ENCODE data around the gene LZTS2.

LZTS2 gene

DNA sequence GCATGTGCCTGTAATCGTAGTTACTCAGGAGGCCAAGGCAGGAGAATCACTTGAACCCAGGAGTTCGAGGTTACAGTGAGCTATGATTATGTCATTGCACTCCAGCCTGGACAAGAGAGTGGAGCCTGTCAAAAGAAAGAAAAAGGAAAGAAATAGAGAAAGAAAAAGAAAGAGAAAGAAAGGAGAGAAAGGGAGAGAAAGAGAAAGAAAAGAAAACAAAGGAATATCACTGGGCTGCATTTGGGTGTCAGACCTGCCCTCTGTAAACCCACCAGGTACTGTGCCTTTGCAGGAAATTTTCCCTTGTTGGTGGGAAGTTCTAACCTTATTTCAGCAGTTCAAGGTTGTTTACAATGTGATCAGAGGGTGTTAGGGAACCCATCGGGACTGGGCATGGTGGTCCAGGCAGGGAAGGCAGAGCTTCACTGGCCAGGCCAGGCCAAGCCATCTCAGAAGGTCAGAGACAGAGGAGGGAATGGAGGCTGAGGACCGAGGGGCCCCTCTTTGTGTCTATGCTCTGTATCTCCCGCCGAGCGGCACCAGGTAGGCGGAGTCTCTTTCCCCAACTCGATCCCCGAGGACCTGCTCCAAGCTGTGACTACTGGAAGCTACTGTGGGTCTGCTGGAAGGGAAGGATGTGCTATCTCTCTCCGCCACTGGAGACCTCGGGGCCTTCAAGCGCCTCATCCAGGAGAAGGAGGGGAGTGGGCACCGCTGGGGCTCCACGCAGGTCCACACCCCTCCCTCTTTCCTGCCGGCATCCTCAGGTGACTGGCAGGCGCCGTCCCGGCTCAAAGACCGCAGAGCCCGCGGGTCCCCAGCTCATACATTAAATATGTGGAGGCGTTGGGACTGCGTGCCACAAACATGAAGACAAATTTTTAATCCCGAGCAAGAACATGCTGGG, 47.0 kb downstream of the LZTS2 start:
- Mint-ChIP-seq H3K9me3 (no peaks in the 10 kb centered on the region), H3K36me3 (ENCODE audit: low read depth) (no peaks in the 10 kb centered on the region), H3K4me1 (peaks cover 76% of the 10 kb centered on the region), H3K27me3 (ENCODE audit: low read depth, poor library complexity) (peaks cover 69% of the 10 kb centered on the region), H3K27ac (no peak overlapping the region), H3K4me3 (peak overlapping the region; percentile 51)
- DNase-seq: no peak
- TF ChIP-seq, protein P1, sequence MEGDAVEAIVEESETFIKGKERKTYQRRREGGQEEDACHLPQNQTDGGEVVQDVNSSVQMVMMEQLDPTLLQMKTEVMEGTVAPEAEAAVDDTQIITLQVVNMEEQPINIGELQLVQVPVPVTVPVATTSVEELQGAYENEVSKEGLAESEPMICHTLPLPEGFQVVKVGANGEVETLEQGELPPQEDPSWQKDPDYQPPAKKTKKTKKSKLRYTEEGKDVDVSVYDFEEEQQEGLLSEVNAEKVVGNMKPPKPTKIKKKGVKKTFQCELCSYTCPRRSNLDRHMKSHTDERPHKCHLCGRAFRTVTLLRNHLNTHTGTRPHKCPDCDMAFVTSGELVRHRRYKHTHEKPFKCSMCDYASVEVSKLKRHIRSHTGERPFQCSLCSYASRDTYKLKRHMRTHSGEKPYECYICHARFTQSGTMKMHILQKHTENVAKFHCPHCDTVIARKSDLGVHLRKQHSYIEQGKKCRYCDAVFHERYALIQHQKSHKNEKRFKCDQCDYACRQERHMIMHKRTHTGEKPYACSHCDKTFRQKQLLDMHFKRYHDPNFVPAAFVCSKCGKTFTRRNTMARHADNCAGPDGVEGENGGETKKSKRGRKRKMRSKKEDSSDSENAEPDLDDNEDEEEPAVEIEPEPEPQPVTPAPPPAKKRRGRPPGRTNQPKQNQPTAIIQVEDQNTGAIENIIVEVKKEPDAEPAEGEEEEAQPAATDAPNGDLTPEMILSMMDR (IDR thresholded peaks at IDR 0.05): no peak

DNA sequence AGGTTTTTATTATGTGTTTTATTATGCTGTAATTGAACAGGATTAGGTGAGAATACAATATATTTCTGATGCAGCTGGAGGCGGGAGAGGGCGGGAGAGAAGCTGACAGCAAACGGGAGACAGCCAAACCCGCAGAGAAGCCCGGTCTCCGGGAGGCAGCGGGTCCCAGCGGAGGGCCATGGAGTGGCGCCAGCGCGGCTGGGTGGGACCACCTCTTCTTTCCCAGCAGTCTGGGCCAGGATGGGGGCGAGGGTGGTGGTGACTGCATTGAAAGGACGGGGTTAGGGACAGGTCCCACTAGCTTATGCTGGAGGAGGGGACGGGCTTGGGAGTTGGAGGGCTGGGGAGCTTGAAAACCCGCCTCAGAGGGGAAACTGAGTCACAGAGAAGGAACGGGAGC, 47.7 kb downstream of the LZTS2 start:
- peaks cover 76% of the 10 kb centered on the region for H3K27me3 Mint-ChIP-seq (ENCODE audit: low read depth, poor library complexity)
- H3K4me3 Mint-ChIP-seq: peak overlapping the region; percentile 36
- TF ChIP-seq, protein P1 (IDR thresholded peaks at IDR 0.05): no peak
- H3K9me3 Mint-ChIP-seq: no peaks in the 10 kb centered on the region
- no peak overlapping the region for H3K27ac Mint-ChIP-seq
- DNase-seq: no peak
- no peaks in the 10 kb centered on the region for H3K36me3 Mint-ChIP-seq (ENCODE audit: low read depth)
- H3K4me1 Mint-ChIP-seq: peaks cover 69% of the 10 kb centered on the region

DNA sequence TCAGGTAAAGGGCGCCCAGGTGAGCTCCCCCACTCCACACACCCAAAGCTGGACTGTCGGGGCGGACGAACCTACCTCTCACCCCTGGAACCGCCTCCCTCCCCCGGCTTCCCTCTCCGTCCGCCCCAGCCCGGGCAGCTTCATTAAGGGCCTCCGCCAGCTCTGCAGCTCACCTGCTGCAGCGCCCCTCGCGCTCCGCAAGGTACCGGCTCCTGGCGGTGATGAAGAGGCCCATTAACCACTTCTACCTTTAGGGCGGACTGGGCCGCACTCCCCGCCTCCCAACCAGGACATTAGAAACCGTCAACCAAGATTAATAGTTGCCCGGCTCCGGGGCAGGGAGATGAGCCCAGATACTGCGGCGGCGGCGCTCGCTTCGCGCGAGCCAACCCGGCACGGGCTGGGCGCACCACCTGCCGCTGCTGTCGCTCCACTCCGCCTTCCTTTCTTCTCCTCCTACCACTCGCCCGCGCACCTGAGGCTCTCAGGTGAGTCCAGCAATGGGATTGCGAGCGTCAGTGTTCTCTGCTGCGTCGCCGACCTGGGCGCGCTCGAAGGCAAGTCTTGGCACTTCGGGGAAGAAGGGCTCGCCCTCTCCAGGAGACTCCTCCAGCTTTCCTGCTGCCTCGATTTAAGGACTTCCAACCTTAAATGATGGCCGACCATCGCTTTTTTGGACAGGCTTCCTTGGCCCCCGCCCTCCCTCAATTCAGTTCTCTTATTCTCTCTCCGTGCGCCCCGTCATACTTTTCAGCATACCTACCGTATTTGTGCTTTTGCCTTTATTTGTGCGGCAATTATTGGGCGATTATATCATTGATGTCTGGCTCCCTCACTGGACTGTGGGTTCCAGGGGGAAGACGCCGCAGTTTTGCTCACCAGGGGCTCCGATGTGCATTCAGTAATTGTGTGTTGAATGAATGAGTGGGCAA, 48.6 kb downstream of the LZTS2 start:
- H3K4me3 Mint-ChIP-seq: peak overlapping the region; percentile 66
- no peak overlapping the region for H3K27ac Mint-ChIP-seq
- H3K27me3 Mint-ChIP-seq (ENCODE audit: low read depth, poor library complexity): peaks cover 79% of the 10 kb centered on the region
- no peaks in the 10 kb centered on the region for H3K9me3 Mint-ChIP-seq
- DNase-seq: peak; percentile 36
- TF ChIP-seq, protein P1 (IDR thresholded peaks at IDR 0.05): peak; percentile 17
- peaks cover 59% of the 10 kb centered on the region for H3K4me1 Mint-ChIP-seq
- no peaks in the 10 kb centered on the region for H3K36me3 Mint-ChIP-seq (ENCODE audit: low read depth)

DNA sequence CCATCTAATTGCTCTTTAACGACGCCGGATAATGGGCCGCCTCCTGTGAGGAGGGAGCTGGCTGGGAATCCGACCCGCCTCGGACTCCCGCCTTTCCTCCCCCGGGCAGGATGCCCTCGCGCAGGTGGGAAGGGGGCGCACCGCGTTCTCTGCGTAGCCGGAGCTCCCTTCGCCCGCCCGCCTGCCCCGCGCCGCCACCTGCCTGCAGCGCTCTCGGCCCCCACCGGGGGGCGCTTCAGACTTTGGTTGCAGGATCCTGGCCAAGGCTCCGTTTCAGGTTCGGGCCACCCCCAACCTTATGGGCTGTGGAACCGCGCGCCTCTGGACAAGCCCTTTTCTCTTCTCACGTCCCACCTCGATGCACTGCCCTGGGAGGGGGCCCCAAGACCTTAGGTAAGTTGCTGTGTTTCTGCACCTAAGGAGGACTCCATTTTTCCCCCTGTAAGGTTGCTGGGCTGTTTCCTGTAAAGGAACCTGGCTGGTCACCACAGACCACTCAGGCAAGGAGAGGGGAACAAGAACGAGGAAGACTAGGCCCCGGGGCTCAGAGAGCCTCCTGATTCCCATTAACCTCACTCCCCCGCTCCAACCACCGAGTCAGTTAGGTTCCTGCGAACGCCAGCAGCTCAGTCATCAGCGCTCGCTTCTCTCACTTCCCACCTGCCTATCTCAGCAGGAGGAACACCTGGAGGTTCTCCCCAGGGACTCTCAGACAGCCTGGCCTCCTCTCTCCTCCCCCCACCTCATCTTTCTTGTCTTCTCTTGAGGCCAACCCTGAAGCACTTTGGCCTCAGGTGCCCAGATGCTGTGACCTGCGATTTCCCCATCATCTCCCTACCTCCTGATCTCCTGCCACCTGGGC, 50.8 kb downstream of the LZTS2 start:
- no peaks in the 10 kb centered on the region for H3K9me3 Mint-ChIP-seq
- peak; percentile 91 for DNase-seq
- peaks cover 6% of the 10 kb centered on the region for H3K36me3 Mint-ChIP-seq (ENCODE audit: low read depth)
- peak overlapping the region; percentile 35 for H3K4me3 Mint-ChIP-seq
- H3K27me3 Mint-ChIP-seq (ENCODE audit: low read depth, poor library complexity): peaks cover 84% of the 10 kb centered on the region
- no peak overlapping the region for H3K27ac Mint-ChIP-seq
- TF ChIP-seq, protein P1 (IDR thresholded peaks at IDR 0.05): peak; percentile 90
- peaks cover 42% of the 10 kb centered on the region for H3K4me1 Mint-ChIP-seq

DNA sequence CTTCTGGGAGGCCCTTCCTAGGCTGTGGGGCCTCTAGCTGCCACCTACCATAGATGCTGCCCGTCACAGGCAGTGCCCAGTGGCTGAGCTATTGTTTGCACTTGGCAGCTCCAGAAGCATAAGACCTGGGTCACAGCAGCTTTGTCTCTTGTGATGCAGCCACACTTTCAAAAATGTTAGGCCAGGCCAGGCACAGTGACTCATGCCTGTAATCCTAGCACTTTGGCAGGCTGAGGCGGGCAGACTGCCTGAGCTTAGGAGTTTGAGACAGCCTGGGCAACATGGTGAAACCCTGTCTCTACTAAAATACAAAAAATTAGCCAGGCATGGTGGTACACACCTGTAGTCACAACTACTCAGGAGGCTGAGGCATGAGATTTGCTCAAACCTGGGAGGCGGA, 52.7 kb downstream of the LZTS2 start:
- H3K9me3 Mint-ChIP-seq: no peaks in the 10 kb centered on the region
- no peak overlapping the region for H3K4me3 Mint-ChIP-seq
- TF ChIP-seq, protein P1 (IDR thresholded peaks at IDR 0.05): no peak
- no peak for DNase-seq
- H3K4me1 Mint-ChIP-seq: peaks cover 28% of the 10 kb centered on the region
- peaks cover 66% of the 10 kb centered on the region for H3K27me3 Mint-ChIP-seq (ENCODE audit: low read depth, poor library complexity)
- no peak overlapping the region for H3K27ac Mint-ChIP-seq
- peaks cover 10% of the 10 kb centered on the region for H3K36me3 Mint-ChIP-seq (ENCODE audit: low read depth)
